Activated naive CD8-positive, alpha-beta T cell treated with anti-CD3 and anti-CD28 coated beads, Interleukin-2, amount 50 U/mL, for 24 hours (primary cell): Measurements from ENCODE around the gene INO80E.

Experiments used
- ATAC-seq: fragments of 150-1000 bp; cut with Tn5 transposase; one replicate; pipeline ENCODE4 v1.10.0; 2021
- DNase-seq: peaks from one replicate; pipeline ENCODE4 v3.0.0; 2021
- H3K27ac Mint-ChIP-seq: one replicate; pipeline ENCODE4 v1.8.0; 2021; ENCODE audit warnings: mild to moderate bottlenecking, mixed read lengths
- H3K27me3 Mint-ChIP-seq: one replicate; pipeline ENCODE4 v1.8.0; 2021; ENCODE audit warnings: mixed read lengths
- H3K36me3 Mint-ChIP-seq: one replicate; pipeline ENCODE4 v1.8.0; 2021; ENCODE audit warnings: low read depth, mixed read lengths
- H3K4me1 Mint-ChIP-seq: one replicate; pipeline ENCODE4 v1.8.0; 2021; ENCODE audit warnings: mixed read lengths
- H3K4me3 Mint-ChIP-seq: one replicate; pipeline ENCODE4 v1.8.0; 2021; ENCODE audit warnings: mild to moderate bottlenecking, moderate library complexity, mixed read lengths
- H3K9me3 Mint-ChIP-seq: one replicate; pipeline ENCODE4 v1.8.0; 2021; ENCODE audit warnings: mixed read lengths

Gene INO80E

GRCh38 chr16:30046178-30046577, 50.1 kb downstream of the INO80E start:
- DNase-seq (no peak), ATAC-seq (no peak)
- Mint-ChIP-seq H3K9me3 (no peaks in the 10 kb centered on the region), H3K27ac (no peak overlapping the region), H3K36me3 (no peaks in the 10 kb centered on the region), H3K4me3 (no peak overlapping the region), H3K27me3 (no peaks in the 10 kb centered on the region), H3K4me1 (peaks cover 4% of the 10 kb centered on the region)

DNA sequence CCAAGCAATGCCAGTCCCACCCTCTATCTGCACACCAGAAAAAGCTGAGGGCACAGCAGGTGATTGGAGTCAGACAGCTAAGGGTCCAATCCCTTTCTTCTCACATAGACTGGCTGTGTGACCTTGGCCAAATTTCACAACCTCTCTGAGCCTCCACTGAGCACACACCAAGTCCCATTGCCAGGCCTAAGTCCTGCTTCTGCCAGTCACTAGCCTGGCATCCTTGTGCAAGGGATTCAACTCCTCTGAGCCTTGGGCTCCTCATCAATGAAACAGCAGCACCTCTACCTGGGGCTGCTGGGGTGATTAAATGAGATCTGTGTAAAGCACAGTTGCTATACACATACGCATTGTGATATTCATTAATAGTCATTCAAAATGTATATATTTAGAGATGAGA, 50.5 kb downstream of the INO80E start:
- ATAC-seq (no peak), DNase-seq (no peak)
- Mint-ChIP-seq H3K4me1 (peaks cover 6% of the 10 kb centered on the region), H3K36me3 (no peaks in the 10 kb centered on the region), H3K27me3 (no peaks in the 10 kb centered on the region), H3K27ac (no peak overlapping the region), H3K4me3 (no peak overlapping the region), H3K9me3 (no peaks in the 10 kb centered on the region)

GRCh38 chr16:30049871-30050270, 53.8 kb downstream of the INO80E start:
- H3K4me1 Mint-ChIP-seq: peaks cover 20% of the 10 kb centered on the region
- H3K9me3 Mint-ChIP-seq: no peaks in the 10 kb centered on the region
- H3K36me3 Mint-ChIP-seq: no peaks in the 10 kb centered on the region
- no peak for DNase-seq
- no peak for ATAC-seq
- H3K4me3 Mint-ChIP-seq: no peak overlapping the region
- H3K27ac Mint-ChIP-seq: no peak overlapping the region
- peaks cover 4% of the 10 kb centered on the region for H3K27me3 Mint-ChIP-seq

- Mint-ChIP-seq H3K9me3 (no peaks in the 10 kb centered on the region), H3K36me3 (no peaks in the 10 kb centered on the region), H3K27me3 (peaks cover 5% of the 10 kb centered on the region), H3K27ac (no peak overlapping the region), H3K4me3 (peak overlapping the region; percentile 64), H3K4me1 (peaks cover 21% of the 10 kb centered on the region)
- DNase-seq (no peak), ATAC-seq (no peak)
Observed at GRCh38 chr16:30051518-30051917, 55.5 kb downstream of the INO80E start.

DNA sequence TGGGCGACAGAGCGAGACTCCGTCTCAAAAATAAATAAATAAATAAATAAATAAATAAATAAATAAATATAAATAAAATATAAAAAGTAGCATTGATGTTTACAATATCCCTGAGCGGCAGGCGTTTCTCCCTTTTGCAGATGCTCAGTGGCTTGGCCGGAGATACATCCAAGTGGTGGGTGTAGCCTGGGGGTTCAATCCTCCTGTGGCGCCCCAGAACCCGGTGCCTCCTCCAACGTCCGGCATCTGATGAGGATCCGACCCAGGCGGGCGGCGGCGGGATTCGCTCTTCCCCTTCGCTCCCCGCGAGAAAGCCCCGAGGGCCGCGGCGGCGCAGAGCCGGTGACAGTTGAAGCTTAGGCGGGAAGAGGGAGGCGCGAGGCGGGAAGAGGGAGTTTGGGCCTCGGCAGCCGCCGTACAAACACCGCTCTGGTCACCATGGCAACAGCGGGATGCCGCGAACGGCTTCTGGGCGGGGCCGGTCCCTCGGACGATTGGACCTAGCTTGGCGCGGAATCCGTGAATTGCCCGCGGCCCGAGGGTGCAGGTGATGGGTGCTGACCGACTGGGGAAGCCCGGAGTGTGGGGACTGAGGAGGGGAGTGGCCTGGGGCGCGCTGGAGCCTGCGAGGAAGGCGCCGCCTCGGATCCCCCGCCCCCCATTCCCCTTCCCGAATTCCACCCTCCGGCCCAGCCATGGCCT, 56.8 kb downstream of the INO80E start:
- peaks cover 21% of the 10 kb centered on the region for H3K4me1 Mint-ChIP-seq
- peak overlapping the region; percentile 87 for H3K27ac Mint-ChIP-seq
- H3K27me3 Mint-ChIP-seq: peaks cover 5% of the 10 kb centered on the region
- no peaks in the 10 kb centered on the region for H3K36me3 Mint-ChIP-seq
- peak; percentile 74 for ATAC-seq
- no peaks in the 10 kb centered on the region for H3K9me3 Mint-ChIP-seq
- H3K4me3 Mint-ChIP-seq: peak overlapping the region; percentile 82
- peak; percentile 97 for DNase-seq

- Mint-ChIP-seq H3K4me3 (peak overlapping the region; percentile 82), H3K9me3 (no peaks in the 10 kb centered on the region), H3K36me3 (no peaks in the 10 kb centered on the region), H3K4me1 (peaks cover 21% of the 10 kb centered on the region), H3K27me3 (peaks cover 5% of the 10 kb centered on the region), H3K27ac (peak overlapping the region; percentile 64)
- ATAC-seq (no peak), DNase-seq (no peak)
Observed at GRCh38 chr16:30053376-30054015, 57.5 kb downstream of the INO80E start.

- no peak overlapping the region for H3K4me3 Mint-ChIP-seq
- H3K4me1 Mint-ChIP-seq: peaks cover 21% of the 10 kb centered on the region
- peaks cover 5% of the 10 kb centered on the region for H3K27me3 Mint-ChIP-seq
- DNase-seq (no peak), ATAC-seq (no peak)
- H3K27ac Mint-ChIP-seq: no peak overlapping the region
- no peaks in the 10 kb centered on the region for H3K36me3 Mint-ChIP-seq
- H3K9me3 Mint-ChIP-seq: no peaks in the 10 kb centered on the region
Observed at GRCh38 chr16:30054451-30054850, 58.4 kb downstream of the INO80E start.

DNA sequence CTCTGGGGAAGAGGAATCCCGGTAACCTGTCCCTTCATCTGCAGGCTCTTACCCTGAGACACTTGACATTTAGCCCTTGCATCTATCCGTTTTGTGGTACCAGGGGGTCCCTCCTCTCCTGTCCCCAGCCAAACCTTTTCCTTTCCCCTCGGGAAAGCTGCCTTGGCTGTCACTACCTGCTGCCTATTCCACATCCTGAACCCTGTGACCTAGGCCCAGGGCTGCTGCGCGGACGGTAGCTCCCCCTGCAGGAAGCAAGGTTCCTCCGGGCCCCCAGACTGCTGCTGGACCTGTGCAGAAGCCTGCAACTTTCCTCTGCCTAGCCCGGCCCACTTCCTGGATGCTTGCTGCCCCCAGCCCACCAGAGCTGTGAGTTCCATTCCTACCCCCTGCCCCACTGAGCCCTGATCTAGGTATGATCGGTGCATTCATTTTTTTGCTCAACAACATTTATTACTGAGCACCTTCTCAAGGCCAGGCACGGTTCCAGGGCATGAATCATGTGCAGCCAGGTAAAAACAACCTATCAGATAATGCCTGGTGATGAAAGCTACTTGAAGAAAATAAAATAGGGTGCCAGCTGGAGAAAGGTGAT, 59.0 kb downstream of the INO80E start:
- no peaks in the 10 kb centered on the region for H3K9me3 Mint-ChIP-seq
- H3K4me1 Mint-ChIP-seq: peaks cover 21% of the 10 kb centered on the region
- no peak overlapping the region for H3K27ac Mint-ChIP-seq
- H3K36me3 Mint-ChIP-seq: no peaks in the 10 kb centered on the region
- DNase-seq (peak; percentile 72), ATAC-seq (peak; percentile 81)
- peaks cover 5% of the 10 kb centered on the region for H3K27me3 Mint-ChIP-seq
- peak overlapping the region; percentile 53 for H3K4me3 Mint-ChIP-seq
